Lower leg skin (tissue), 3 donors: ENCODE results near the gene ADAMTS14.

ENCODE experiments used
- CTCF ChIP-seq, 3 donors: fragments of 450-650 bp; IDR thresholded peaks; one replicate each; pipeline ENCODE4 v1.5.1; 2016; ENCODE audit warnings: antibody characterized with exemption in 3 of 3, mild to moderate bottlenecking in 3 of 3, moderate library complexity in 2 of 3
- POLR2A ChIP-seq, 2 donors: fragments of 450-650 bp; IDR thresholded peaks; one replicate each; pipeline ENCODE4 v1.6.1; 2016 to 2017; ENCODE audit warnings: antibody characterized with exemption in 2 of 2, mild to moderate bottlenecking in 1 of 2, moderate library complexity in 1 of 2

GRCh38 chr10:70715853-70716795, 43.8 kb downstream of the ADAMTS14 start:
- TF ChIP-seq CTCF (IDR thresholded peaks at IDR 0.05) (no peak), POLR2A (IDR thresholded peaks at IDR 0.05) (no peak)
